Mesothelial cell of epicardium (in vitro differentiated cells): ENCODE results near the gene FAP. TPM values are rescaled to one million over a fixed set of nuclear protein-coding genes. Genes with fewer than 3 reads are reported as not detected.

Experiments
- DNase-seq, 2 experiments: peaks; one replicate each; pipeline ENCODE4 v3.0.0; 2021; ENCODE audit warnings: low spot score in 2 of 2; ENCODE audit not compliant: unreplicated experiment in 2 of 2
- H3K27ac Mint-ChIP-seq: 2 replicates; pipeline ENCODE4 v1.8.0; 2021; ENCODE audit warnings: mixed read lengths
- H3K27me3 Mint-ChIP-seq: 2 replicates; pipeline ENCODE4 v1.8.0; 2021; ENCODE audit warnings: low read depth, mixed read lengths
- H3K36me3 Mint-ChIP-seq: 2 replicates; pipeline ENCODE4 v1.8.0; 2021; ENCODE audit warnings: mixed read lengths
- H3K4me1 Mint-ChIP-seq: 2 replicates; pipeline ENCODE4 v1.8.0; 2021; ENCODE audit warnings: mixed read lengths
- H3K4me3 Mint-ChIP-seq: 2 replicates; pipeline ENCODE4 v1.8.0; 2021; ENCODE audit warnings: mild to moderate bottlenecking, moderate library complexity, mixed read lengths
- H3K9me3 Mint-ChIP-seq: 2 replicates; pipeline ENCODE4 v1.8.0; 2021; ENCODE audit warnings: mixed read lengths
- total RNA-seq: library from RNA; stranded (reverse); gene quantifications from 3 replicates; pipeline ENCODE4 v1.2.1, GENCODE V29; 2021
- TF ChIP-seq, protein P1 (sequence below): fragments of 200-600 bp; sonication (generic); IDR thresholded peaks from one replicate; pipeline ENCODE4 v1.5.0; 2021; ENCODE audit warnings: antibody characterized with exemption; ENCODE audit not compliant: unreplicated experiment

FAP gene
- total RNA-seq, 1 donor from 2014 or later: 59.6 TPM

DNA sequence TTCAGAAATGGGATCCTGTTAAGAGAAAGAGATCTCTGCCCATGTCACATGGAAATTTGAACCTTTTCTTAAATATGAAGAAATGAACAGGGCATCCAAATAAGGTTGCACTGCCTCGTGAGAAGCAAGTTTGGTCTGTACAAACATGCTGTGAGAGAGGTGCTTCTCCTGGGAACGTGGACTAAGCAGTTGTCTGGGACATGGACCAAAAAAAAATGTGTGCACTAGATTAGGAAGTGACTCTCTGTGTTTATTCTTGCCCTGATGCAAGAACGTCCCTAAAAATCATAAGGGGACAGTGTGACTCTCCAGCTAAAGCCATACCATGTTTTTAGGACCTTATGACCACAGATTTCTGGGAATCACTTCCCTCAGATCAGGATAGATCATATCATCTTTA is 67.5 kb downstream of the FAP start:
- no peak for DNase-seq
- no peaks in the 10 kb centered on the region for H3K36me3 Mint-ChIP-seq
- no peak overlapping the region for H3K4me3 Mint-ChIP-seq
- TF ChIP-seq, protein P1, sequence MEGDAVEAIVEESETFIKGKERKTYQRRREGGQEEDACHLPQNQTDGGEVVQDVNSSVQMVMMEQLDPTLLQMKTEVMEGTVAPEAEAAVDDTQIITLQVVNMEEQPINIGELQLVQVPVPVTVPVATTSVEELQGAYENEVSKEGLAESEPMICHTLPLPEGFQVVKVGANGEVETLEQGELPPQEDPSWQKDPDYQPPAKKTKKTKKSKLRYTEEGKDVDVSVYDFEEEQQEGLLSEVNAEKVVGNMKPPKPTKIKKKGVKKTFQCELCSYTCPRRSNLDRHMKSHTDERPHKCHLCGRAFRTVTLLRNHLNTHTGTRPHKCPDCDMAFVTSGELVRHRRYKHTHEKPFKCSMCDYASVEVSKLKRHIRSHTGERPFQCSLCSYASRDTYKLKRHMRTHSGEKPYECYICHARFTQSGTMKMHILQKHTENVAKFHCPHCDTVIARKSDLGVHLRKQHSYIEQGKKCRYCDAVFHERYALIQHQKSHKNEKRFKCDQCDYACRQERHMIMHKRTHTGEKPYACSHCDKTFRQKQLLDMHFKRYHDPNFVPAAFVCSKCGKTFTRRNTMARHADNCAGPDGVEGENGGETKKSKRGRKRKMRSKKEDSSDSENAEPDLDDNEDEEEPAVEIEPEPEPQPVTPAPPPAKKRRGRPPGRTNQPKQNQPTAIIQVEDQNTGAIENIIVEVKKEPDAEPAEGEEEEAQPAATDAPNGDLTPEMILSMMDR: no peak
- H3K4me1 Mint-ChIP-seq: no peaks in the 10 kb centered on the region
- H3K27me3 Mint-ChIP-seq: no peaks in the 10 kb centered on the region
- H3K9me3 Mint-ChIP-seq: no peaks in the 10 kb centered on the region
- no peak overlapping the region for H3K27ac Mint-ChIP-seq

DNA sequence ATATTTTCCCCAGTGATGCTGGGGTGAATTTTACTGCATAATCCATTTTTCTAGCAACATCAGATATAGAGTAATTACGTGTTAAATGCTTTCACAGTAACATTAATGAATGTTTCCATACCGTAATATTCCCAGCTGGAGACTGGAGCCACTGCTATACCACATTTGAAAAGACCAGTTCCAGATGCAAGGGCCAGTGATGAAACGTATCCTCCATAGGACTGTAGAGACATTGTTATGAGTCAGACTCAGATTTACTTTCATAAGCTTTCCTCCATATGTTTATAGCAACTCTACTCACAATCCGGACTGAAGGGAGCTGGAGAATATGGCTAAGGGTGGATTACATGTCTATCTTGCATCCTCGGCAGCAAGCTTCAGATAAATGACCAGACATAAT is 68.5 kb downstream of the FAP start:
- H3K4me1 Mint-ChIP-seq: no peaks in the 10 kb centered on the region
- no peaks in the 10 kb centered on the region for H3K36me3 Mint-ChIP-seq
- no peaks in the 10 kb centered on the region for H3K27me3 Mint-ChIP-seq
- TF ChIP-seq, protein P1: no peak
- no peak overlapping the region for H3K4me3 Mint-ChIP-seq
- H3K27ac Mint-ChIP-seq: no peak overlapping the region
- H3K9me3 Mint-ChIP-seq: no peaks in the 10 kb centered on the region
- DNase-seq: no peak

DNA sequence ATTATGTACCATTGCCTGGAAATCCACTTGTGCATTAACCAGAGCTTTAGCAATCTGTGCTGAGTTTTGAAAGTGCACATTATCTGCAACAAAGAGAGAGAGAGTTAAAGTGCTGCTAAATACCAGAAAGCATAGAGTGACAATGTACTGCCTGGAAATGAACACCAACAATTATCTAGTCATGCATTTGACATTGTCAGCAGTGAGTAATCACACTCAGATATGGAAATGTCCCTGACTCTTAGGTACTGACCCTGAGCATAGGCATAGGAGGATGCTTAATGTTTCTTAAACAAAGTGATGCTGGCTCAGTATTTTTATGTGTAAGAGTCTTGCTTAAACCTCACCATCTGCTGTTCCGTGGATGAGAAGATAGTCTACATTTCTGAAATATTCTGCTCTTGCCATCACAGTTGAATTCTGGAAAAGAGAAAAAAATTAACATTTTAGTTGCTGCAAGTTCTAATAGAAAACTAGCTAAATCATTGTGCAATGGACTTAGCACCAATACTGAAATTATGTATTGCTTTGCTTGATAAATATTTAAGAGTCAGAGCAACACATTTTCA is 70.4 kb downstream of the FAP start:
- no peak for DNase-seq
- Mint-ChIP-seq H3K4me3 (no peak overlapping the region), H3K36me3 (no peaks in the 10 kb centered on the region), H3K27ac (no peak overlapping the region), H3K27me3 (peaks cover 3% of the 10 kb centered on the region), H3K4me1 (no peaks in the 10 kb centered on the region), H3K9me3 (no peaks in the 10 kb centered on the region)
- TF ChIP-seq, protein P1: no peak

DNA sequence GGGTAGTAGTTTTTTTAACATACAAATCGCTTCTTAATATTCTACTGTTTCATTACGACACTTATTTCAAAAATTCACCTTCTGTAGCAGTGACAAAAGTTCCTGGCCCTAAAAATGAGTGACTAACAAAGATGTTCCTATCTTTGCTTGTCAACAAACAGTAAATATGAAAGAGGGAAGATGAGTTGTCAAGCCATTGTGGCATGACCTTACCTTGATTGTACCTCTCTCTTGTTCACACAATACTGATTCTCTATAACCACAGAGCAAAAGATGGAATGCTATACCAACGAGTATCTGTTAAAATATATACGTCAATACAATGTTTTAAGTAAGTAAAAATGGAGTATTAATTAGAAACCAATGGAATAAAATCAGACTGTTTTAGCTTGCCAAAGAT is 76.5 kb downstream of the FAP start:
- H3K4me3 Mint-ChIP-seq: no peak overlapping the region
- peaks cover 3% of the 10 kb centered on the region for H3K27me3 Mint-ChIP-seq
- no peaks in the 10 kb centered on the region for H3K4me1 Mint-ChIP-seq
- no peaks in the 10 kb centered on the region for H3K9me3 Mint-ChIP-seq
- no peak overlapping the region for H3K27ac Mint-ChIP-seq
- TF ChIP-seq, protein P1: no peak
- no peaks in the 10 kb centered on the region for H3K36me3 Mint-ChIP-seq
- DNase-seq: no peak

DNA sequence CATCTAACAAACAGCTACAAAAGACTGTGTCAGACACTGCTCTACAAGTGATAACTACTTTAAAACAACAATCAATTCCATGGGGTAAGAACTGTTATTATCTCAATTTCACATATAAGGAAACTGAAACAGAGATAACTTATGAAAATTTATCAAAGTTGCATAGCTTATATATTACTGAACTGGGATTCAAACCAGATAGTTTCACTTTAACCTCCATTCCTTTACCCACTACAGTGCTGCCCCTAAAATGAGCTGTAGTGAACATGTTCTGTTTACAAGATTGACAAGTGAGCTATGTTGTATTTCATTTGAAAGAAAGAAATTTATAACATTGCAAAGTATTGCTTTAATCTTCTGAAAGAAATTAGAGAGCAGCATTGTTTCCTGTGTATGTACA is 77.1 kb downstream of the FAP start:
- no peak overlapping the region for H3K4me3 Mint-ChIP-seq
- no peak for DNase-seq
- no peaks in the 10 kb centered on the region for H3K36me3 Mint-ChIP-seq
- H3K9me3 Mint-ChIP-seq: no peaks in the 10 kb centered on the region
- no peak overlapping the region for H3K27ac Mint-ChIP-seq
- H3K27me3 Mint-ChIP-seq: peaks cover 3% of the 10 kb centered on the region
- no peaks in the 10 kb centered on the region for H3K4me1 Mint-ChIP-seq
- TF ChIP-seq, protein P1: no peak

DNA sequence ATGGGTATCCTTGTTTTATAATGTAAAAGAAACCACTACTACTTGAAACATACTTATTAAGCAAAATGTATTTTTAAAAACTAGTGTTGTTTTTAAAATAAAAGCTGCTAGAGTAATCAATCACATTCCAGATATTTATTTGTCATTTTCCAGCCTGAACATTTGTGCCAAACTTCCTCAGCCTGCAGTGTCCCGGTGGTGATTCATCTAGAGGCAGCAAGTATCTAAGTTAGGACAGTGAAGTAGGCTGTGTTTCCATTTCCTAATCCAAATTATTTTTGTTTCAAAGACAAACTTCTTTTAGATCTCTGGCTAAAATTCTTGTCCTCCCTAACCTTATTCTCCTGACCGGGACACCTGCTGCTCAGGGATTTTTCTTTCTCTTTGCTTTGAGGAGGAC is 78.4 kb downstream of the FAP start:
- Mint-ChIP-seq H3K4me3 (no peak overlapping the region), H3K9me3 (no peaks in the 10 kb centered on the region), H3K27ac (no peak overlapping the region), H3K4me1 (no peaks in the 10 kb centered on the region), H3K36me3 (no peaks in the 10 kb centered on the region), H3K27me3 (peaks cover 3% of the 10 kb centered on the region)
- TF ChIP-seq, protein P1: no peak
- no peak for DNase-seq
